Glutamatergic neuron (in vitro differentiated cells): ENCODE data around the gene CCL25. TPM values are rescaled to one million over a fixed set of nuclear protein-coding genes. Genes with fewer than 3 reads are reported as not detected.

Experiments
- DNase-seq: peaks from one replicate; pipeline ENCODE4 v3.0.0; 2022
- H3K27ac Mint-ChIP-seq: one replicate; pipeline ENCODE4 v1.8.0; 2020; ENCODE audit warnings: mild to moderate bottlenecking, mixed read lengths, inconsistent platforms; ENCODE audit not compliant: unreplicated experiment
- H3K27me3 Mint-ChIP-seq: one replicate; pipeline ENCODE4 v1.8.0; 2020; ENCODE audit warnings: mild to moderate bottlenecking, moderate library complexity, mixed read lengths, inconsistent platforms; ENCODE audit not compliant: unreplicated experiment
- H3K36me3 Mint-ChIP-seq: one replicate; pipeline ENCODE4 v1.8.0; 2020; ENCODE audit warnings: mild to moderate bottlenecking, mixed read lengths, inconsistent platforms; ENCODE audit not compliant: unreplicated experiment
- H3K4me1 Mint-ChIP-seq: one replicate; pipeline ENCODE4 v1.8.0; 2020; ENCODE audit warnings: mild to moderate bottlenecking, low read depth, mixed read lengths, inconsistent platforms; ENCODE audit not compliant: unreplicated experiment
- H3K4me3 Mint-ChIP-seq: one replicate; pipeline ENCODE4 v1.8.0; 2020; ENCODE audit warnings: mild to moderate bottlenecking, mixed read lengths, inconsistent platforms; ENCODE audit not compliant: unreplicated experiment
- H3K9me3 Mint-ChIP-seq: one replicate; pipeline ENCODE4 v1.8.0; 2020; ENCODE audit warnings: mild to moderate bottlenecking, moderate library complexity, mixed read lengths, inconsistent platforms; ENCODE audit not compliant: unreplicated experiment
- total RNA-seq: library from RNA; stranded (reverse); fragmentation: NEBNext Ultra II Directional; extraction: Animal tissue kit (Norgen Biotek cat#: 25700); gene quantifications from one replicate; pipeline ENCODE4 v1.2.1, GENCODE V29; 2021; ENCODE audit not compliant: unreplicated experiment
- TF ChIP-seq, protein P1 (sequence below): fragments of 200-600 bp; sonication (generic); IDR thresholded peaks from one replicate; pipeline ENCODE4 v1.5.0; 2021; ENCODE audit not compliant: partially characterized antibody, unreplicated experiment

The CCL25 gene
- total RNA-seq, 1 donor from 2014 or later = not detected

DNA sequence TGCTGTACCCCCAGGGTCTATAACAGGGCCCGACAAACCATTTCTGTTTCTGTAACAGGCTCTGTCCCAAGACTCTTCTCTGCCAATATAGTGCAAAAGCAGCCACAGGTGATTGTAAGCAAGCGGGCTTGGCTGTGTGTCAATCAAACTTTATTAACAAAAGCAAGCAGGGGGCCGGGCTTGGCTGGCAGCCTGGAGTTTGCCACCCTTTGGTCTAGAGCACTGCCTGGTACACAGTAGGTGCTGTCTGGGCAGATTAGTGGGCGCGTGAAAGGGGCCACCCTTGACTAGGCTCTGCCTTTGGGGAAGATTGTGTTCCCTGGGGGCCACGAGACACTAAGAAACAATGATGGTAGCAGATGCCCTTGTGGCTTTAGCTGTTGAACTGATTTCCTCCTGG lies 27.4 kb downstream of the CCL25 start:
- Mint-ChIP-seq H3K4me1 (no peaks in the 10 kb centered on the region), H3K36me3 (peaks cover under 1% of the 10 kb centered on the region), H3K27me3 (peaks cover 5% of the 10 kb centered on the region), H3K9me3 (peaks cover 2% of the 10 kb centered on the region), H3K27ac (no peak overlapping the region), H3K4me3 (no peak overlapping the region)
- TF ChIP-seq, protein P1, sequence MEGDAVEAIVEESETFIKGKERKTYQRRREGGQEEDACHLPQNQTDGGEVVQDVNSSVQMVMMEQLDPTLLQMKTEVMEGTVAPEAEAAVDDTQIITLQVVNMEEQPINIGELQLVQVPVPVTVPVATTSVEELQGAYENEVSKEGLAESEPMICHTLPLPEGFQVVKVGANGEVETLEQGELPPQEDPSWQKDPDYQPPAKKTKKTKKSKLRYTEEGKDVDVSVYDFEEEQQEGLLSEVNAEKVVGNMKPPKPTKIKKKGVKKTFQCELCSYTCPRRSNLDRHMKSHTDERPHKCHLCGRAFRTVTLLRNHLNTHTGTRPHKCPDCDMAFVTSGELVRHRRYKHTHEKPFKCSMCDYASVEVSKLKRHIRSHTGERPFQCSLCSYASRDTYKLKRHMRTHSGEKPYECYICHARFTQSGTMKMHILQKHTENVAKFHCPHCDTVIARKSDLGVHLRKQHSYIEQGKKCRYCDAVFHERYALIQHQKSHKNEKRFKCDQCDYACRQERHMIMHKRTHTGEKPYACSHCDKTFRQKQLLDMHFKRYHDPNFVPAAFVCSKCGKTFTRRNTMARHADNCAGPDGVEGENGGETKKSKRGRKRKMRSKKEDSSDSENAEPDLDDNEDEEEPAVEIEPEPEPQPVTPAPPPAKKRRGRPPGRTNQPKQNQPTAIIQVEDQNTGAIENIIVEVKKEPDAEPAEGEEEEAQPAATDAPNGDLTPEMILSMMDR = no peak
- no peak for DNase-seq

DNA sequence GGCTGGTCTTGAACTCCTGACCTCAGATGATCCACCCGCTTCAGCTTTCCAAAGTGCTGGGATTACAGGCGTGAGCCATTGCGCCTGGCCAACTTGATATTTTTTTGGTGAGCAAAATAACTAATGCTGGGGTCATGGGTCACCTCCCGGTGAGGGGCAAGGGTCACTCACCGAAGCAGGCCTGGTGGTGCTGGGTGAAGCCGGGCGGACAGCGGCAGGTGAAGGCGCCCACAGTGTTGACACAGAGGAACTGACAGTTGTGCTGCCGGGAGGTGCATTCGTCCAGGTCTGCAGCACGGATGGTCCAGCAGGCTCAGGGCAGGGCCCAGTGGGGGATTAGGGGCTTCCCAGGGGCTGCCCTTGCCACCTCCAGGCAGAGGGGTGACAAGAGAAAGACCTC lies 28.3 kb downstream of the CCL25 start:
- TF ChIP-seq, protein P1 = no peak
- Mint-ChIP-seq H3K27ac (no peak overlapping the region), H3K9me3 (peaks cover 2% of the 10 kb centered on the region), H3K27me3 (peaks cover 7% of the 10 kb centered on the region), H3K4me3 (no peak overlapping the region), H3K4me1 (no peaks in the 10 kb centered on the region), H3K36me3 (no peaks in the 10 kb centered on the region)
- no peak for DNase-seq

DNA sequence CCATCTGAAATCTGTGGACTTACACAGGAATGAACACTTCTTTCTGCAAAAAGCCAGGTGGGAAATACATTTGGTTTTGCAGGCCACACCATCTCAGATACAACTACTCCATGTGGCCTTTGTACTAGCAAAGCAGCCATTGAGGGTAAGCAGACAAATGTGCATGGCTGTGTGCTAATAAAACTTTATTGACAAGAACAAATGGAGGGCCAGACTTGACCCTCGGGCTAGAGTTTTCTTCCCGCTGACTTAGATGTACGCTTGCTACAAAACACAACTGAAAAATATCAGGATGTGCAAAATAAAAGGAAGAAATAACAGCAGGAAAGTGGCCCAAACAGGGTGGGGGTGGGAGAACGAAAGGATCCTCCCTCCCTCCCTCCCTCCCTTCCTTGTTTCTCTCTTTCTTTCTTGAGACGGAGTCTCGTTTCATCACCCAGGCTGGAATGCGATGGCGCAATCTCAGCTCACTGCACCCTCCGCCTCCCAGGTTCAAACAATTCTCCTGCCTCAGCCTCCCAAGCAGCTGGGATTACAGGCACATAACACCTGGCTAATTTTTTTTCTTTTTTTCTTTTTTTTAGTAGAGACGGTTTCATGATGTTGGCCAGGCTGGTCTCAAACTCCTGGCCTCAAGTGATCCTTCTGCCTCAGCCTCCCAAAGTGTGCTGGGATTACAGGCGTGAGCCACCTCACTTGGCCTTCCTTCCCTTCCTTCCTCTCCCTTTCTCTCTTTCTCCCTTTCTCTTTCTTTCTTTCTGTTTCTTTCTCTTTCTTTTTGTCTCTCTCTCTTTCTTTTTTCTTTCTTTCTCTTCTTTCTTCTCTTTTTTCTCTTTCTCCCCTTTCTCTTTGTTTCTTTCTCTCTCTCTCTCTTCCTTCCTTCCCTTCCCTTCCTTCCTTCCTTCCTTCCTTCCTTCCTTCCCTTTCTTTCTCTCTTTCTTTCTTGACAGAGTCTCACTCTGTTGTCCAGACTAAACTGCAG lies 29.3 kb downstream of the CCL25 start:
- H3K27ac Mint-ChIP-seq = no peak overlapping the region
- H3K4me3 Mint-ChIP-seq = no peak overlapping the region
- peaks cover 8% of the 10 kb centered on the region for H3K27me3 Mint-ChIP-seq
- H3K9me3 Mint-ChIP-seq = peaks cover 2% of the 10 kb centered on the region
- TF ChIP-seq, protein P1 = no peak
- no peak for DNase-seq
- H3K4me1 Mint-ChIP-seq = no peaks in the 10 kb centered on the region
- H3K36me3 Mint-ChIP-seq = no peaks in the 10 kb centered on the region

DNA sequence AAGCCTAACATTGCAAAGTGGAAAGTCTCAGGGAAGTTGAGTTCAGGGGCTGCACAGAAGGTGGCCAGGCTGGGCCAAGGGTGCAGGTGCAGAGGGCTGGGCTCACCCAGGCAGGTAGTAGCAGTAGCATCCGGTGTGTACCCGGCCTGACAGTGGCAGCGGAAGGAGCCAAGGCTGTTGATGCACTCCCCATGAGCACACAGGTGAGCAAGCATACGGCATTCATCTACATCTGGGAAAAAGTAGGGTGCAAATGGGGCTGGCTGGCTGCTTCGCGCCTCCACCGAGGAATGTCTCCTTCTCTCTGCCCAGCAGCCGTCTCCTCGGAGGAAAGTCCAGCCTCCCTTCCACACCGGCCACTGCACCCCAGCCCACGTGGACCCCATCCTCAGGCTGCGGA lies 30.6 kb downstream of the CCL25 start:
- TF ChIP-seq, protein P1 = no peak
- Mint-ChIP-seq H3K36me3 (no peaks in the 10 kb centered on the region), H3K9me3 (no peaks in the 10 kb centered on the region), H3K4me3 (no peak overlapping the region), H3K27me3 (peaks cover 10% of the 10 kb centered on the region), H3K27ac (no peak overlapping the region), H3K4me1 (no peaks in the 10 kb centered on the region)
- DNase-seq = no peak

DNA sequence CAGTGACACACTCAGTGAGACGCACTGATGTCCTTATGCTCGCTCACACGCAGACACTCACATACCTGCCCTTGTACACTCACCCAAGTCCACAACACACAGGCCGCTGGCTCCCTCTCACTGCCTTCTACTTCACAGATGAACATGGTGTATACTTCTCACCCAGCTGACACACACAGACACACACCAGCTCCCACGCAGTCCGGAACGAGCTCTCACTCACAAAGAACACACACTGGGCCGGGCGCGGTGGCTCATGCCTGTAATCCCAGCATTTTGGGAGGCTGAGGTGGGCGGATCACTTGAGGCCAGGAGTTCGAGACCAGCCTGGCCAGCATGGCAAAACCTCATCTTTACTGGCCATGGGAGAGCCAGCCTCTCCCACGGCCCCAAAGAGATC lies 31.6 kb downstream of the CCL25 start:
- TF ChIP-seq, protein P1 = no peak

More for the DNA sequence above, 31.6 kb downstream of the CCL25 start:
- no peak for DNase-seq
- Mint-ChIP-seq H3K4me1 (no peaks in the 10 kb centered on the region), H3K27ac (peak overlapping the region; percentile 31), H3K27me3 (peaks cover 10% of the 10 kb centered on the region), H3K4me3 (no peak overlapping the region), H3K36me3 (no peaks in the 10 kb centered on the region), H3K9me3 (no peaks in the 10 kb centered on the region)
